GM18498 (cell line): ENCODE results near the gene MMRN2.

Experiments used
- ATAC-seq: cut with Tn5 transposase; IDR thresholded peaks from one replicate; pipeline ENCODE4 v1.9.1; 2021; ENCODE audit warnings: mild to moderate bottlenecking, moderate library complexity; ENCODE audit not compliant: unreplicated experiment

The MMRN2 gene

GRCh38 chr10:86969421-86970041 is 12.1 kb upstream of the MMRN2 start:
- no peak for ATAC-seq

- no peak for ATAC-seq
Measured at GRCh38 chr10:86968994-86969355, 11.6 kb upstream of the MMRN2 start.

GRCh38 chr10:86968271-86968993 is 11.0 kb upstream of the MMRN2 start, which contains the start of gene ADIRF:
Gene ADIRF, plus strand, starts transcription at chr10:86968482. Its CDS starts 63 bp downstream, at chr10:86968545.
- no peak for ATAC-seq

- ATAC-seq = no peak
Measured at GRCh38 chr10:86967481-86967941, 10.1 kb upstream of the MMRN2 start.

- ATAC-seq = peak; percentile 37
Measured at GRCh38 chr10:86965986-86966654, 8.7 kb upstream of the MMRN2 start.

- ATAC-seq = no peak
Measured at GRCh38 chr10:86964847-86965190, 7.4 kb upstream of the MMRN2 start.

- no peak for ATAC-seq
Measured at GRCh38 chr10:86964061-86964846, 6.8 kb upstream of the MMRN2 start.

- no peak for ATAC-seq
Measured at GRCh38 chr10:86963341-86963919, 6.0 kb upstream of the MMRN2 start.

- no peak for ATAC-seq
Measured at GRCh38 chr10:86962981-86963310, 5.5 kb upstream of the MMRN2 start.

- no peak for ATAC-seq
Measured at GRCh38 chr10:86962136-86962980, 4.9 kb upstream of the MMRN2 start.

GRCh38 chr10:86961481-86962091 is 4.2 kb upstream of the MMRN2 start:
- no peak for ATAC-seq

GRCh38 chr10:86960863-86961434 is 3.5 kb upstream of the MMRN2 start:
- no peak for ATAC-seq

- ATAC-seq = peak; percentile 67
Measured at GRCh38 chr10:86960003-86960862, 2.8 kb upstream of the MMRN2 start.

- ATAC-seq = no peak
Measured at GRCh38 chr10:86959737-86960002, 2.3 kb upstream of the MMRN2 start.

- ATAC-seq = no peak
Measured at GRCh38 chr10:86958901-86959736, 1.7 kb upstream of the MMRN2 start.

GRCh38 chr10:86958116-86958900 is 893 bp upstream of the MMRN2 start, which contains the start of gene SNCG:
Gene SNCG, plus strand, starts transcription at chr10:86958599. Its CDS starts 99 bp downstream, at chr10:86958698.
- ATAC-seq = no peak
